NCI-H146 treated with DMSO at 0.1 percent for 48 hours (cell line): ENCODE data around the gene SOX21.
A peak's percentile ranks its signal among the peaks of the same experiment; 100 is the strongest.
"Not testable (repeated sequence)": the region's sequence is repeated elsewhere in the genome, so short reads cannot be mapped to it uniquely, and the experiment has no call there.

Source experiments
- DNase-seq: peaks from one replicate; lab custom pipeline; 2025; ENCODE audit not compliant: unreplicated experiment; lab: John Stamatoyannopoulos, UW

The SOX21 gene

GRCh38 chr13:94712287-94712811 is at the start of gene SOX21:
TSS of gene SOX21 (minus strand) at chr13:94712545. CDS start at chr13:94712049, 496 bp downstream.
- DNase-seq, result peak; percentile 67

GRCh38 chr13:94761407-94761806 is 49.1 kb upstream of the SOX21 start:
- no peak for DNase-seq

GRCh38 chr13:94759120-94759728 is 46.9 kb upstream of the SOX21 start:
- no peak for DNase-seq

- no peak for DNase-seq
These were observed 46.2 kb upstream of the SOX21 start for GRCh38 chr13:94758436-94758960.

- DNase-seq, result peak; percentile 31
These were observed 41.0 kb upstream of the SOX21 start for GRCh38 chr13:94753327-94753726.

GRCh38 chr13:94749162-94749561 is 36.8 kb upstream of the SOX21 start:
- DNase-seq, result no peak

GRCh38 chr13:94739235-94739634 is 26.9 kb upstream of the SOX21 start:
- DNase-seq, result no peak

- no peak for DNase-seq
These were observed 18.7 kb upstream of the SOX21 start for GRCh38 chr13:94731028-94731427.

GRCh38 chr13:94729941-94730340 is 17.6 kb upstream of the SOX21 start:
- DNase-seq, result not testable (repeated sequence)

- DNase-seq, result no peak
These were observed 14.1 kb upstream of the SOX21 start for GRCh38 chr13:94726425-94726824.

GRCh38 chr13:94722609-94723345 is 10.4 kb upstream of the SOX21 start:
- DNase-seq, result peak; percentile 72

GRCh38 chr13:94718697-94719096 is 6.4 kb upstream of the SOX21 start:
- not testable (repeated sequence) for DNase-seq

GRCh38 chr13:94717916-94718315 is 5.6 kb upstream of the SOX21 start:
- DNase-seq, result peak; percentile 79

- DNase-seq, result no peak
These were observed 3.7 kb upstream of the SOX21 start for GRCh38 chr13:94716016-94716415.

- DNase-seq, result no peak
These were observed 1.3 kb upstream of the SOX21 start for GRCh38 chr13:94713561-94714182.

GRCh38 chr13:94712812-94713560 is 641 bp upstream of the SOX21 start:
- peak; percentile 67 for DNase-seq

- DNase-seq, result no peak
These were observed 621 bp downstream of the SOX21 start for GRCh38 chr13:94711561-94712286.

GRCh38 chr13:94710881-94711560 is 1.3 kb downstream of the SOX21 start:
- DNase-seq, result peak; percentile 37

- DNase-seq, result peak; percentile 23
These were observed 2.1 kb downstream of the SOX21 start for GRCh38 chr13:94710065-94710781.
